GM12873 (cell line): Measurements from ENCODE around the gene ARHGAP33.

Experiments used
- CTCF ChIP-seq: IDR thresholded peaks from 2 replicates; pipeline ENCODE4 v1.5.1; 2012; ENCODE audit warnings: low read depth, mild to moderate bottlenecking, moderate library complexity, low read length, control low read depth; ENCODE audit not compliant: insufficient read depth; ENCODE audit errors: missing control alignments

The ARHGAP33 gene

GRCh38 chr19:35760711-35761349 lies 14.5 kb upstream of the ARHGAP33 start:
- TF ChIP-seq CTCF: no peak

- TF ChIP-seq CTCF: no peak
Observed at GRCh38 chr19:35764432-35765315, 10.7 kb upstream of the ARHGAP33 start.

GRCh38 chr19:35766571-35767104 lies 8.7 kb upstream of the ARHGAP33 start:
- no peak for TF ChIP-seq CTCF

GRCh38 chr19:35767288-35768081 lies 7.9 kb upstream of the ARHGAP33 start:
- TF ChIP-seq CTCF: no peak

- no peak for TF ChIP-seq CTCF
Observed at GRCh38 chr19:35768082-35768421, 7.3 kb upstream of the ARHGAP33 start.

- TF ChIP-seq CTCF: no peak
Observed at GRCh38 chr19:35773020-35773806, 2.2 kb upstream of the ARHGAP33 start.
